ENCODE data around the gene PITPNC1. TPM values are rescaled to one million over a fixed set of nuclear protein-coding genes. Genes with fewer than 3 reads are reported as not detected.
"Not testable (repeated sequence)": the region's sequence is repeated elsewhere in the genome, so short reads cannot be mapped to it uniquely, and the experiment has no call there.

PITPNC1 gene
- total RNA-seq, 6 donors from 2014 or later = 8.5 to 23.3 (median 13.7) TPM

DNA sequence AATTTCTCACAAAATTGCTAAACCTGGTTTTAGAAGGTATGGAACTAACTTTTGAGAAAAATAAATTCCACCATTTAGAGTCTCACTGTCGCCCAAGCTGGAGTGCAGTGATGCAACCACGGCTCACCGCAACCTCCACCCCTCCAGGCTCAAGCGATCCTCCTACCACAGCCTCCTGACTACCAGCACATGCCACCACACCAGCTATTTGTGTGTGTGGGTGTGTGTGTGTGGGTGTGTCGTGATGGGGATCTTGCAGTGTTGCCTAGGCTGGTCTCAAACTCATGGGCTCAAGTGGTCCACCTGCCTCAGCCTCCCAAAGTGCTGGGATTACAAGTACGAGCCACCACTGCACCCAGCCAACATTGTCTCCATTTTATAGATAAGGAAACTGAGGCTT is 269.4 kb downstream of the PITPNC1 start:
- Histone ChIP-seq H3K9me3 (no peaks in the 10 kb centered on the region), H3K4me3 (no peak overlapping the region), H3K27me3 (no peaks in the 10 kb centered on the region), H3K27ac (no peak overlapping the region), H3K36me3 (no peaks in the 10 kb centered on the region), H3K4me1 (no peaks in the 10 kb centered on the region)
- 90 to 94% methylated on average over 6 of the region's 6 CpGs for WGBS, 2 donors
- no peak for DNase-seq
- TF ChIP-seq, protein P1, sequence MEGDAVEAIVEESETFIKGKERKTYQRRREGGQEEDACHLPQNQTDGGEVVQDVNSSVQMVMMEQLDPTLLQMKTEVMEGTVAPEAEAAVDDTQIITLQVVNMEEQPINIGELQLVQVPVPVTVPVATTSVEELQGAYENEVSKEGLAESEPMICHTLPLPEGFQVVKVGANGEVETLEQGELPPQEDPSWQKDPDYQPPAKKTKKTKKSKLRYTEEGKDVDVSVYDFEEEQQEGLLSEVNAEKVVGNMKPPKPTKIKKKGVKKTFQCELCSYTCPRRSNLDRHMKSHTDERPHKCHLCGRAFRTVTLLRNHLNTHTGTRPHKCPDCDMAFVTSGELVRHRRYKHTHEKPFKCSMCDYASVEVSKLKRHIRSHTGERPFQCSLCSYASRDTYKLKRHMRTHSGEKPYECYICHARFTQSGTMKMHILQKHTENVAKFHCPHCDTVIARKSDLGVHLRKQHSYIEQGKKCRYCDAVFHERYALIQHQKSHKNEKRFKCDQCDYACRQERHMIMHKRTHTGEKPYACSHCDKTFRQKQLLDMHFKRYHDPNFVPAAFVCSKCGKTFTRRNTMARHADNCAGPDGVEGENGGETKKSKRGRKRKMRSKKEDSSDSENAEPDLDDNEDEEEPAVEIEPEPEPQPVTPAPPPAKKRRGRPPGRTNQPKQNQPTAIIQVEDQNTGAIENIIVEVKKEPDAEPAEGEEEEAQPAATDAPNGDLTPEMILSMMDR (IDR thresholded peaks at IDR 0.05) = no peak
- TF ChIP-seq EP300 (IDR thresholded peaks at IDR 0.05) = no peak
- TF ChIP-seq POLR2A (IDR thresholded peaks at IDR 0.05) = no peak
- no peak for TF ChIP-seq POLR2AphosphoS5 (IDR thresholded peaks at IDR 0.05)
- no peak for ATAC-seq (ENCODE audit: low FRiP score in 2 of 2)

DNA sequence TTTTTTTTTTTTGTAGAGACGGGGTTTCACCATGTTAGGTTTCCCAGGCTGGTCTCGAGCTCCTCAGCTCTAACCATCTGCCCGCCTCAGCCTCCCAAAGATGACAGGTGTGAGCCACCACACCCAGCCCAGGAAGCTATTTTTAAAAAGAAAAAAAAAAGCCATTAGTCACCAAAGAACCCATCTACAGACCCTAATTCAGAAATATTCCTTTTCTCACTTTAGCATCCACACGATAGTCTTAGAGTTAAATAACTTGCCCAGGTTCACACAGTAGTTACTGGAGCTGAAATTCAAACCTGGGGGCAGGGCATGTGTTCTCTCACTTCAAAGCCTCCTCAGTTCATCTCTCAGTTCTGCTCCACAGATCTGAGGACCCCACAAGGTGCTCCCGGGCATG is 270.4 kb downstream of the PITPNC1 start:
- WGBS, 2 donors = 85 to 90% methylated on average over 5 of the region's 5 CpGs
- Histone ChIP-seq H3K9me3 (no peaks in the 10 kb centered on the region), H3K27me3 (no peaks in the 10 kb centered on the region), H3K4me3 (no peak overlapping the region), H3K27ac (no peak overlapping the region), H3K36me3 (peaks cover 0 to 1% (median 0%) of the 10 kb centered on the region in 4 donors), H3K4me1 (no peaks in the 10 kb centered on the region)
- no peak for ATAC-seq (ENCODE audit: low FRiP score in 2 of 2)
- DNase-seq = no peak
- no peak for TF ChIP-seq EP300 (IDR thresholded peaks at IDR 0.05)
- no peak for TF ChIP-seq POLR2AphosphoS5 (IDR thresholded peaks at IDR 0.05)
- no peak for TF ChIP-seq POLR2A (IDR thresholded peaks at IDR 0.05)
- TF ChIP-seq, protein P1 (IDR thresholded peaks at IDR 0.05) = no peak

DNA sequence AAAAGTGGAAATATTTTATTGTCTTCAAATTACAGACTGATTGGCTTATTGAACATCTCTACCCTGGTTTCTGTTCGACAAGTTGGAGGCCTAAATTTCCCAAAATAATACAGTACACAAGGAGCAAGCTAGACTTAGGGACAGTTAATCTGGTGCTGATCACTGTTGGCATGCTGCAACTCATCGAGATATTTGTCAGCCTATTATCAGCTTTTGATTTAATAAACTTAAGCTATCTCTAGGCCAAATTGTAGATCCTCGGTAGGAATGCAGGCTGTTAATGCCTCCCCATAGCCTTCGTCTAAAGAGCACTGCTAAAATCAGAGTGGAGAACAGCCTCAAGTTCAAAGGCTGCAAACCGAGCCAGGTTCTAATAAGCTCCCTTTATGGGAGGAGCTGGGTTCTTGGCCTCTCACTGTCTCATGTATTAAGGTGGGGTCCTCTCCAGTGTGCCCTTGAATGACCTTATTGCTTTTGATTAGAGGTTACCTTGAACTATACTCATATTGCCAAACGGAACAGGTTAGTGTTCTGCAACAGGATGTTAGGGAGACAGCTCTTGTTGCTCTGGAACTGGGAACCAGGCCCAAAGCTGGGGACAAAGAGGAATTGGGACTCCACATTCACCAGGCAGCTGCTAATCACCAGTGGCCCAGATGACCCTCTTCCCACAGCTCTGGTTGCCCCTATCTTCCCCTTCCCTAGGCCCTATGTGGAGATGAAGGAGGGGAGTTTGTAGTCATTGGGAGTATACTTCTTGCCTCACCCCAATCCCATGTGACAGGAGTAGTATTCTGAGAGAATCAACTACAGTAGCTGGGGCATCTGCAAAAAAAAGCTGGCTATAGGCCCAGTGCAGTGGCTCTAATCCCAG is 271.2 kb downstream of the PITPNC1 start:
- no peak overlapping the region for H3K4me3 ChIP-seq
- TF ChIP-seq EP300 (IDR thresholded peaks at IDR 0.05) = no peak
- TF ChIP-seq, protein P1 (IDR thresholded peaks at IDR 0.05) = no peak
- no peak for TF ChIP-seq POLR2AphosphoS5 (IDR thresholded peaks at IDR 0.05)
- no peak for TF ChIP-seq POLR2A (IDR thresholded peaks at IDR 0.05)
- peaks cover 0 to 4% (median 0%) of the 10 kb centered on the region in 4 donors for H3K36me3 ChIP-seq
- no peaks in the 10 kb centered on the region for H3K9me3 ChIP-seq
- 65 to 72% methylated on average over 6 of the region's 6 CpGs for WGBS, 2 donors
- ATAC-seq (ENCODE audit: low FRiP score in 2 of 2) (no peak), DNase-seq (no peak)
- no peaks in the 10 kb centered on the region for H3K4me1 ChIP-seq
- H3K27me3 ChIP-seq = no peaks in the 10 kb centered on the region
- H3K27ac ChIP-seq = no peak overlapping the region

DNA sequence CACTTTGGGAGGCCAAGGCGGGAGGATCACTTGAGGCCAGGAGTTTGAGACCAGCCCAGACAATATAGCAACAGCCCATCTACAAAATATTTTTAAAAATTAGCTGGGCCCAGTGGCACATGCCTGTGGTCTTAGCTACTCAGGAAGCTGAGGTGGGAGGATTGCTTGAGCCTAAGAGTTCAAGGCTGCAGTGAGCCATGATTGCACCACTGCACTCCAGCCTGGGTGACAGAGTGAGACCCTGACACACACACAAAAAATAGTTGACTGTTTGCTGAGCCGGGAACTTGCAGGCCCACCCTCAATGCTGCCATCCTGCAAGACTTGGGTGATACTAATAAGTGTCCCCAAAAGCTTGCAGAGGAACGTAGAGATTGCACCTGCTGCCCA is 271.8 kb downstream of the PITPNC1 start:
- H3K4me1 ChIP-seq; H3K27me3 ChIP-seq; H3K9me3 ChIP-seq; H3K27ac ChIP-seq; H3K4me3 ChIP-seq; H3K36me3 ChIP-seq; DNase-seq; ATAC-seq (ENCODE audit: low FRiP score in 2 of 2): not testable (repeated sequence)
- 92 to 94% methylated on average over 3 of the region's 3 CpGs for WGBS, 2 donors

DNA sequence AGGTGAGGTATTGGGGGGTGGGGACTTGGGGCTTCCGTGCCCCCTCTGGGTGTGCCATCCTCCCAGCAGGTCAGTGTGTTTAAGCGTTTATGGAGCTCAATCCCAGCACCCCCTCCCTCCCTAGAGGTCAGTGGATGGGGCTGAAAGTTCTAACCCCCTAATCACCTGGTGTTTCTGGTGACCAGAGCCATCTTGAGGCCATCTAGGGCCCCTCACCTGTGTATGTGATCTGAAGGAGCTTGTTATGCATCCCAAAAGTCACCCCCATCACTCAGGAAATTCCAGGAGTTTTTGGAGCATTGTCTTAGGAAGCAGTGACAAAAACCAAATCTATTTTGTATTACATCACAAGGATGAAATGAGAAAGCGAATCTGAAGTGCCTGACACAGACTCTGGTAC is 272.8 kb downstream of the PITPNC1 start:
- Histone ChIP-seq H3K27me3 (no peaks in the 10 kb centered on the region), H3K4me1 (no peaks in the 10 kb centered on the region), H3K4me3 (no peak overlapping the region), H3K36me3 (peaks cover 0 to 4% (median 0%) of the 10 kb centered on the region in 4 donors), H3K27ac (no peak overlapping the region), H3K9me3 (no peaks in the 10 kb centered on the region)
- no peak for ATAC-seq (ENCODE audit: low FRiP score in 2 of 2)
- WGBS, 2 donors = 87 to 95% methylated on average over 3 of the region's 3 CpGs
- DNase-seq = no peak
- TF ChIP-seq EP300 (IDR thresholded peaks at IDR 0.05) (no peak), POLR2A (IDR thresholded peaks at IDR 0.05) (no peak), POLR2AphosphoS5 (IDR thresholded peaks at IDR 0.05) (no peak)
- TF ChIP-seq, protein P1 (IDR thresholded peaks at IDR 0.05) = no peak

DNA sequence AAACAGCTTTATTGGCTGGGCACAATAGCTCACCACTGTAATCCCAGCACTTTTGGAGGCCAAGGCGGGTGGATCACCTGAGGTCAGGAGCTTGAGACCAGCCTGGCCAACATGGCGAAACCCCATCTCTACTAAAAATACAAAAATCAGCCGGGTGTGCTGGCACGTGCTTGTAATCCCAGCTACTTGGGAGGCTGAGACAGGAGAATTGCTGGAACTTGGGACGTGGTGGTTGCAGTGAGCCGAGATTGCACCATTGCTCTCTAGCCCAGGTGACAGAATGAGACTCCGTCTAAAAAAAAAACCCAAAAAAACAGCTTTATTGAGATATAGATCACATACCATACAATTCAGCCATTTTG is 274.1 kb downstream of the PITPNC1 start:
- not testable (repeated sequence) for H3K9me3 ChIP-seq; H3K27me3 ChIP-seq; H3K27ac ChIP-seq; H3K4me1 ChIP-seq; ATAC-seq (ENCODE audit: low FRiP score in 2 of 2); DNase-seq; H3K36me3 ChIP-seq; H3K4me3 ChIP-seq
- WGBS, 2 donors = 95 to 96% methylated on average over 7 of the region's 7 CpGs

Measured in upper lobe of left lung (tissue), 6 donors.